CD4-positive, alpha-beta T cell treated with Interleukin-17A for 4 hours (primary cell): ENCODE measurements around the gene PDE4A.

Source experiments
- DNase-seq: peaks from one replicate; pipeline ENCODE4 v3.0.0-alpha.2; 2020; ENCODE audit warnings: mixed read lengths

PDE4A gene

GRCh38 chr19:10516671-10517286, 96.4 kb downstream of the PDE4A start:
- DNase-seq = peak; percentile 11

GRCh38 chr19:10517361-10517759, 97.0 kb downstream of the PDE4A start, which contains the start of gene S1PR5:
Gene S1PR5 (minus strand): TSS chr19:10517447. CDS start chr19:10515011, 2,436 bp downstream.
- DNase-seq = peak; percentile 21

- peak; percentile 39 for DNase-seq
These were observed 97.6 kb downstream of the PDE4A start for GRCh38 chr19:10517760-10518443.

- peak; percentile 17 for DNase-seq
These were observed 98.4 kb downstream of the PDE4A start for GRCh38 chr19:10518444-10519361.
